Measurements from ENCODE around the gene GTPBP1. TPM values are rescaled to one million over a fixed set of nuclear protein-coding genes. Genes with fewer than 3 reads are reported as not detected.

The GTPBP1 gene
- polyA plus RNA-seq, 3 donors, result 6.7 to 41.4 (median 12.7) TPM

DNA sequence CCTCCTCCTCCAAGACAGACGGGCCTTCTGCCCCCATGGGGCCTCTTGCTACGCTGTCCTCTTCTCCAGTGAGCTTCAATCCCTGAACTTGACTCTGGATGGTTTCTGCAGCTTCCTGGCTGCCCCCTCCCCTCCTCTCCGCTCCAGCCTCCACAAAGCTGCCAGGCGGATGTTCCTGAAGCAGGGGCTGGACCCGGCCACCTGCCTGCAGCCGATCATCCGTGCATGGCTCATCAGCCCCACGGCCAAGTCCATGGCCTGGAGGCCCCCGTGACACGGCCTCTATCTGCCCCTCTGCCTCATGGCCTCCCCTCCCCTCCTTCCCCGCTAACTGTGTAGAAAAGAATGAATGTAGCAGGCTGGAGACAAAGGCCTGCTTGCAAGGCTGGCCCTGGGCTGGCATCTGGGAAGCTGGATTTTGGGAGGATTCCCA, 56.8 kb downstream of the GTPBP1 start:
- peaks cover 15% of the 10 kb centered on the region for H3K79me2 ChIP-seq (ENCODE audit: insufficient read depth, low read length)
- Mint-ChIP-seq H3K36me3 (peaks cover 0 to 3% of the 10 kb centered on the region in 2 donors), H3K27ac (no peak overlapping the region), H3K4me1 (peaks cover 19% of the 10 kb centered on the region), H3K9me3 (peaks cover 0 to 1% (median 0%) of the 10 kb centered on the region in 7 donors), H3K4me3 (no peak overlapping the region), H3K27me3 (ENCODE audit: low read depth in 3 of 3) (peaks cover 0 to 4% (median 3%) of the 10 kb centered on the region in 3 donors)
- H3K4me1 ChIP-seq (ENCODE audit: control insufficient read depth in 1 of 2, insufficient read depth in 2 of 2, low read length in 2 of 2), result peaks cover 10 to 12% of the 10 kb centered on the region in 2 donors
- no peaks in the 10 kb centered on the region for H3K9me3 ChIP-seq (replicated peaks in 1 of 2; ENCODE audit: control insufficient read depth in 1 of 2, insufficient read depth in 1 of 2, low read length in 2 of 2)
- no peak overlapping the region for H3K4me2 ChIP-seq (replicated peaks; ENCODE audit: extremely low read depth, low read length, poor library complexity, severe bottlenecking)
- H3K27ac ChIP-seq (ENCODE audit: low read depth in 1 of 2, low read length in 2 of 2), result no peak overlapping the region
- H2AFZ ChIP-seq (ENCODE audit: insufficient read depth, low read depth, low read length, poor library complexity, severe bottlenecking), result no peak overlapping the region
- H3K27me3 ChIP-seq (ENCODE audit: control insufficient read depth in 2 of 2, insufficient read depth in 2 of 2, low read length in 2 of 2), result no peaks in the 10 kb centered on the region
- H4K20me1 ChIP-seq (ENCODE audit: insufficient read depth, low read length), result no peaks in the 10 kb centered on the region
- H3K36me3 ChIP-seq (replicated peaks in 1 of 2; ENCODE audit: control insufficient read depth in 1 of 2, insufficient read depth in 2 of 2, low read length in 2 of 2), result no peaks in the 10 kb centered on the region
- no peak for DNase-seq
- intact Hi-C loops (cut with micrococcal nuclease), result no loop called here
- no peak for TF ChIP-seq CTCF (IDR thresholded peaks at IDR 0.05)
- WGBS (ENCODE audit: insufficient coverage), result 87% methylated on average over 6 of the region's 11 CpGs
- H3K4me3 ChIP-seq (replicated peaks in 1 of 3; ENCODE audit: low read depth in 2 of 3, low read length in 3 of 3), result no peak overlapping the region
- H3K9ac ChIP-seq (ENCODE audit: insufficient read depth, low read length, poor library complexity, severe bottlenecking), result no peak overlapping the region

DNA sequence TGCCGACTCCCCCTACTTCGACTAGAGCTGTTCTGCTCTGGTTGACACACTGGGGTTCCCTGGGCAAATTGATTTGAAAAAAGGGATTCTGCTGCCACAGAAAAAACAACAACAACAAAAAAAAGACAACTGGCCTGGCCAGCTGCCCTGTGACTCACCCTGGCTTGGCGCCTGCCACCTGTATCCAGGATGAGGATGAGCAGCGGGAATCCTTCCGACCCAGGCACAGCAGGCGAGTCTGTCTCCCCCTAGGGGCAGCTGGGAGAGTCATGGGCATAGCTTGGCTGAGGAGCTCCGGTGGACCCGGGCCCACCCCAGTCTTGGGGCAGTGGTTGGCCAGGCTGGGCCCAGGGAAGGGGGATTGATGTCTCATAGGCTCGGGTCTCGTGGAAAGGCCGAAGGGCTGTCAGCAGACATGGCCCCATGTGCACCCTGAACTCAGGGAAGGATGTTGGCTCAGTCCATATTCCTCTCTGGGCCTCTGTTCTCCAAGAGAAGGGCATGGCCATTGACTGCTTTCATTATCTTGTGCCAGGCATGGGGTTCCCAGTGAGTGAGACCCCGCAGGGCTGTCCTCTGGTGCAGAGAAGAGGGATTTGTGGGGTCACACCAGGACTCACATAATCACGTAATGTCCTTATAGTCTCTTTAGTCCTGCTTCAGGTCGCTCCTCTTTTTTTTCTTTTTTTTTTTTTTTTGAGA, 60.5 kb downstream of the GTPBP1 start:
- Mint-ChIP-seq H3K4me3 (no peak overlapping the region), H3K36me3 (no peaks in the 10 kb centered on the region), H3K27ac (no peak overlapping the region), H3K4me1 (peaks cover 6% of the 10 kb centered on the region), H3K27me3 (ENCODE audit: low read depth in 3 of 3) (peaks cover 1 to 5% (median 3%) of the 10 kb centered on the region in 3 donors), H3K9me3 (peaks cover 0 to 3% (median 0%) of the 10 kb centered on the region in 7 donors)
- Histone ChIP-seq H3K9me3 (replicated peaks in 1 of 2; ENCODE audit: control insufficient read depth in 1 of 2, insufficient read depth in 1 of 2, low read length in 2 of 2) (no peaks in the 10 kb centered on the region), H3K36me3 (replicated peaks in 1 of 2; ENCODE audit: control insufficient read depth in 1 of 2, insufficient read depth in 2 of 2, low read length in 2 of 2) (no peaks in the 10 kb centered on the region), H3K79me2 (ENCODE audit: insufficient read depth, low read length) (no peaks in the 10 kb centered on the region), H3K4me2 (replicated peaks; ENCODE audit: extremely low read depth, low read length, poor library complexity, severe bottlenecking) (no peak overlapping the region), H3K27me3 (ENCODE audit: control insufficient read depth in 2 of 2, insufficient read depth in 2 of 2, low read length in 2 of 2) (no peaks in the 10 kb centered on the region), H4K20me1 (ENCODE audit: insufficient read depth, low read length) (no peaks in the 10 kb centered on the region), H3K4me1 (ENCODE audit: control insufficient read depth in 1 of 2, insufficient read depth in 2 of 2, low read length in 2 of 2) (no peaks in the 10 kb centered on the region), H2AFZ (ENCODE audit: insufficient read depth, low read depth, low read length, poor library complexity, severe bottlenecking) (no peak overlapping the region), H3K4me3 (replicated peaks in 1 of 3; ENCODE audit: low read depth in 2 of 3, low read length in 3 of 3) (no peak overlapping the region), H3K27ac (ENCODE audit: low read depth in 1 of 2, low read length in 2 of 2) (no peak overlapping the region), H3K9ac (ENCODE audit: insufficient read depth, low read length, poor library complexity, severe bottlenecking) (no peak overlapping the region)
- peak; percentile 33 to 64 (median 54) for DNase-seq
- intact Hi-C loops (cut with micrococcal nuclease), result no loop called here
- 44% methylated on average over 9 of the region's 14 CpGs for WGBS (ENCODE audit: insufficient coverage)
- TF ChIP-seq CTCF (IDR thresholded peaks at IDR 0.05), result peak; percentile 80
